IMR-90 (cell line): ENCODE data around the gene LYSMD2. TPM values are rescaled to one million over a fixed set of nuclear protein-coding genes. Genes with fewer than 3 reads are reported as not detected.

ENCODE experiments used
- ATAC-seq: fragments of 200-7000 bp; cut with Tn5 transposase; 2 replicates; pipeline ENCODE4 v1.9.1; 2020; ENCODE audit warnings: low read depth, mild to moderate bottlenecking, moderate library complexity
- BruUV-seq: library from RNA; stranded (reverse); fragments of 400-500 nt; replicated peaks from 2 replicates; lab custom pipeline; 2021; lab: Mats Ljungman, UMichigan
- CTCF ChIA-PET: fragments of 300-600 bp; formaldehyde crosslinking; extraction: SDS; loops from one replicate; lab custom pipeline; 2021; ENCODE audit warnings: antibody characterized with exemption; lab: Yijun Ruan, JAX
- POLR2A ChIA-PET: fragments of 300-600 bp; sonication (Branson Sonifier 250); formaldehyde crosslinking; loops from one replicate; lab custom pipeline; 2022; ENCODE audit warnings: antibody characterized with exemption; ENCODE audit not compliant: unreplicated experiment; lab: Charles Lee
- DNase-seq: peaks from one replicate; pipeline ENCODE4 v3.0.0; 2013
- H2AFZ ChIP-seq: replicated peaks from 2 replicates; pipeline ENCODE3; 2013; ENCODE audit warnings: low read length, mild to moderate bottlenecking; ENCODE audit not compliant: poor library complexity
- H2AK5ac ChIP-seq: 2 replicates; pipeline ENCODE4 v1.6.1; 2013; ENCODE audit warnings: low read depth, low read length, inconsistent platforms
- H2AK9ac ChIP-seq: replicated peaks from 2 replicates; pipeline ENCODE3; 2013; ENCODE audit warnings: mild to moderate bottlenecking, low read depth, low read length, moderate library complexity; ENCODE audit not compliant: poor library complexity
- H2BK120ac ChIP-seq: 2 replicates; pipeline ENCODE4 v1.6.1; 2013; ENCODE audit warnings: low read depth, low read length, inconsistent platforms
- H2BK15ac ChIP-seq: 3 replicates; pipeline ENCODE4 v1.6.1; 2013; ENCODE audit warnings: low read depth, low read length, inconsistent platforms
- H2BK20ac ChIP-seq: 2 replicates; pipeline ENCODE4 v1.6.1; 2013; ENCODE audit warnings: low read depth, mild to moderate bottlenecking, inconsistent platforms, low read length, moderate library complexity
- H2BK5ac ChIP-seq: 2 replicates; pipeline ENCODE4 v1.6.1; 2013; ENCODE audit warnings: mild to moderate bottlenecking, low read depth, low read length, inconsistent platforms; ENCODE audit not compliant: poor library complexity, severe bottlenecking
- H3K14ac ChIP-seq: replicated peaks from 2 replicates; pipeline ENCODE4 v1.6.1; 2013; ENCODE audit warnings: low read depth, low read length, inconsistent platforms
- H3K18ac ChIP-seq: 2 replicates; pipeline ENCODE4 v1.6.1; 2013; ENCODE audit warnings: low read depth, low read length, control low read depth
- H3K23ac ChIP-seq: 2 replicates; pipeline ENCODE4 v1.6.1; 2013; ENCODE audit warnings: low read depth, low read length, inconsistent platforms
- H3K27ac ChIP-seq: 2 replicates; pipeline ENCODE4 v1.5.1; 2013; ENCODE audit warnings: mild to moderate bottlenecking, control low read depth, low read length; ENCODE audit not compliant: insufficient read depth
- H3K27me3 ChIP-seq: 2 replicates; pipeline ENCODE4 v1.6.1; 2013; ENCODE audit warnings: low read length; ENCODE audit not compliant: control insufficient read depth, insufficient read depth
- H3K36me3 ChIP-seq: 2 replicates; pipeline ENCODE4 v1.6.1; 2013; ENCODE audit warnings: low read length, mixed read lengths; ENCODE audit not compliant: control insufficient read depth, insufficient read depth
- H3K4ac ChIP-seq: 2 replicates; pipeline ENCODE4 v1.6.1; 2013; ENCODE audit warnings: low read depth, low read length, inconsistent platforms
- H3K4me1 ChIP-seq: 2 replicates; pipeline ENCODE4 v1.6.1; 2013; ENCODE audit warnings: low read length, mixed read lengths; ENCODE audit not compliant: control insufficient read depth, insufficient read depth
- H3K4me2 ChIP-seq: 2 replicates; pipeline ENCODE4 v1.6.1; 2013; ENCODE audit warnings: low read depth, mild to moderate bottlenecking, control low read depth, low read length, moderate library complexity
- H3K4me3 ChIP-seq: 2 replicates; pipeline ENCODE4 v1.5.1; 2013; ENCODE audit warnings: low read depth, mild to moderate bottlenecking, control low read depth, low read length, moderate library complexity; ENCODE audit not compliant: insufficient read depth
- H3K56ac ChIP-seq: 2 replicates; pipeline ENCODE4 v1.6.1; 2013; ENCODE audit warnings: low read length, inconsistent platforms; ENCODE audit not compliant: insufficient read depth; ENCODE audit errors: extremely low read depth
- H3K79me1 ChIP-seq, 2 experiments: 2 replicates each; pipeline ENCODE4 v1.6.1; 2013; ENCODE audit warnings: low read length in 2 of 2, inconsistent platforms in 1 of 2, low read depth in 1 of 2
- H3K9ac ChIP-seq: 2 replicates; pipeline ENCODE4 v1.6.1; 2013; ENCODE audit warnings: low read depth, low read length, control low read depth
- H3K9me1 ChIP-seq: 2 replicates; pipeline ENCODE4 v1.6.1; 2013; ENCODE audit warnings: low read length, inconsistent platforms; ENCODE audit not compliant: insufficient read depth
- H3K9me3 ChIP-seq: 2 replicates; pipeline ENCODE4 v1.6.1; 2013; ENCODE audit warnings: low read length; ENCODE audit not compliant: control insufficient read depth, insufficient read depth
- H4K20me1 ChIP-seq: 2 replicates; pipeline ENCODE4 v1.6.1; 2013; ENCODE audit warnings: low read length, inconsistent platforms; ENCODE audit not compliant: insufficient read depth
- H4K5ac ChIP-seq: 2 replicates; pipeline ENCODE4 v1.6.1; 2013; ENCODE audit warnings: mild to moderate bottlenecking, low read depth, low read length, control low read depth
- H4K8ac ChIP-seq, 2 experiments: 2 replicates each; pipeline ENCODE4 v1.6.1; 2013; ENCODE audit warnings: low read depth in 2 of 2, low read length in 2 of 2, control low read depth in 1 of 2, inconsistent platforms in 1 of 2
- H4K91ac ChIP-seq: 2 replicates; pipeline ENCODE4 v1.6.1; 2013; ENCODE audit warnings: low read depth, low read length, inconsistent platforms; ENCODE audit not compliant: insufficient read depth
- BHLHE40 ChIP-seq: fragments of 150-350 bp; IDR thresholded peaks from 2 replicates; pipeline ENCODE4 v1.6.1; 2016; ENCODE audit warnings: mild to moderate bottlenecking, low read depth, low read length
- CEBPB ChIP-seq: IDR thresholded peaks from 2 replicates; pipeline ENCODE4 v1.6.1; 2012; ENCODE audit warnings: low read depth, low read length, improper control_type of control experiment
- CHD1 ChIP-seq: IDR thresholded peaks from 2 replicates; pipeline ENCODE4 v1.6.1; 2012; ENCODE audit warnings: low read depth, low read length, improper control_type of control experiment
- CTCF ChIP-seq: conservative IDR thresholded peaks from 2 replicates; pipeline ENCODE4 v1.5.1; 2012; ENCODE audit warnings: mild to moderate bottlenecking, low read depth, low read length, improper control_type of control experiment
- ELK1 ChIP-seq: fragments of 150-350 bp; IDR thresholded peaks from 2 replicates; pipeline ENCODE4 v1.6.1; 2016; ENCODE audit warnings: low read depth, mild to moderate bottlenecking, low read length, moderate library complexity, borderline replicate concordance
- FOS ChIP-seq: fragments of 150-350 bp; IDR thresholded peaks from 2 replicates; pipeline ENCODE4 v1.6.1; 2016; ENCODE audit warnings: low read depth, low read length
- MAFK ChIP-seq: IDR thresholded peaks from 2 replicates; pipeline ENCODE4 v1.6.1; 2012; ENCODE audit warnings: low read depth, low read length, improper control_type of control experiment
- MAZ ChIP-seq: IDR thresholded peaks from 2 replicates; pipeline ENCODE4 v1.6.1; 2012; ENCODE audit warnings: low read depth, mild to moderate bottlenecking, low read length, improper control_type of control experiment, moderate library complexity, borderline replicate concordance
- MXI1 ChIP-seq: IDR thresholded peaks from 2 replicates; pipeline ENCODE4 v1.6.1; 2012; ENCODE audit warnings: low read depth, mild to moderate bottlenecking, low read length, moderate library complexity, borderline replicate concordance
- NFE2L2 ChIP-seq: fragments of 150-350 bp; IDR thresholded peaks from 2 replicates; pipeline ENCODE4 v1.6.1; 2016; ENCODE audit warnings: low read depth, mild to moderate bottlenecking, low read length
- POLR2A ChIP-seq: IDR thresholded peaks from 2 replicates; pipeline ENCODE4 v1.6.1; 2012; ENCODE audit warnings: mild to moderate bottlenecking, low read depth, low read length
- RAD21 ChIP-seq: IDR thresholded peaks from 2 replicates; pipeline ENCODE4 v1.6.1; 2012; ENCODE audit warnings: low read length, improper control_type of control experiment
- RCOR1 ChIP-seq: IDR thresholded peaks from 2 replicates; pipeline ENCODE4 v1.6.1; 2012; ENCODE audit warnings: mild to moderate bottlenecking, low read length, improper control_type of control experiment; ENCODE audit not compliant: insufficient replicate concordance
- RFX5 ChIP-seq: IDR thresholded peaks from 2 replicates; pipeline ENCODE4 v1.8.0; 2012; ENCODE audit warnings: low read depth, mild to moderate bottlenecking, low read length, moderate library complexity
- SMC3 ChIP-seq: fragments of 150-350 bp; IDR thresholded peaks from 2 replicates; pipeline ENCODE4 v1.6.1; 2016; ENCODE audit warnings: low read depth, mild to moderate bottlenecking, antibody characterized with exemption, low read length, moderate library complexity
- USF2 ChIP-seq: fragments of 150-350 bp; IDR thresholded peaks from 2 replicates; pipeline ENCODE4 v1.6.1; 2017; ENCODE audit warnings: mild to moderate bottlenecking, antibody characterized with exemption, low read length, low read depth
- WGBS, 2 experiments: methylation state at CpG; one replicate each; pipeline versions ENCODE4 v1.1.5 to v1.1.7; 2013; ENCODE audit warnings: missing lambda C conversion rate in 2 of 2; ENCODE audit not compliant: insufficient read length in 1 of 2; ENCODE audit errors: extremely low coverage in 2 of 2; 5-methylcytosine and 5-hydroxymethylcytosine counted together
- dilution Hi-C: fragments of 300-500 bp; cut with HindIII; formaldehyde crosslinking; loops from one replicate; pipeline ENCODE4 v1.14.3; 2018; ENCODE audit warnings: low sequenced_read_pairs; ENCODE audit not compliant: unreplicated experiment
- in situ Hi-C: fragments of 300-500 bp; cut with MboI; formaldehyde crosslinking; loops from 3 replicates; pipeline ENCODE4 v1.14.3; 2019; ENCODE audit warnings: low sequenced_read_pairs, inconsistent platforms, mixed read lengths
- intact Hi-C: fragments of 100-400 bp; cut with micrococcal nuclease; formaldehyde crosslinking; loops from 2 replicates; pipeline ENCODE4 v1.10.0; 2022
- polyA plus RNA-seq, 3 experiments: library from polyadenylated mRNA; depleted of rRNA; stranded (reverse); fragments of >200 nt; gene quantifications; 2 replicates each; pipeline ENCODE4 v1.2.3, GENCODE V29; 2012; ENCODE audit warnings: low replicate concordance in 1 of 3
- total RNA-seq: library from RNA; depleted of rRNA; stranded (reverse); fragments of >200 nt; gene quantifications from 2 replicates; pipeline ENCODE4 v1.2.3, GENCODE V29; 2012

Gene LYSMD2
- total and polyA plus RNA-seq, 2 of the 4 experiments (the other 2 are of a cell fraction), result 5.9 to 6.0 TPM

GRCh38 chr15:51776952-51777569 lies 39.6 kb upstream of the LYSMD2 start:
- TF ChIP-seq BHLHE40 (no peak), MXI1 (no peak), CHD1 (no peak), MAFK (peak; percentile 33; the same call in 1 of the 2 replicates), SMC3 (peak; percentile 92), NFE2L2 (no peak), RAD21 (peak; percentile 71), CTCF (peak; percentile 72), CEBPB (peak; percentile 70), ELK1 (no peak), MAZ (no peak), USF2 (no peak), FOS (no peak), RFX5 (no peak), POLR2A (no peak), RCOR1 (no peak)
- POLR2A ChIA-PET, result no interaction called here

More at GRCh38 chr15:51776952-51777569, 39.6 kb upstream of the LYSMD2 start:
- Histone ChIP-seq H4K5ac (no peak overlapping the region), H3K4me3 (no peak overlapping the region), H3K56ac (no peak overlapping the region), H3K79me1 (no peaks in the 10 kb centered on the region), H3K18ac (no peak overlapping the region), H3K9me3 (no peaks in the 10 kb centered on the region), H3K9me1 (no peaks in the 10 kb centered on the region; the same call in 1 of the 2 replicates), H2BK5ac (no peak overlapping the region), H3K4ac (no peak overlapping the region), H2AFZ (no peak overlapping the region), H3K4me2 (no peak overlapping the region), H3K27me3 (no peaks in the 10 kb centered on the region), H3K4me1 (no peaks in the 10 kb centered on the region), H2AK9ac (no peak overlapping the region), H3K9ac (no peak overlapping the region), H4K20me1 (no peaks in the 10 kb centered on the region), H2AK5ac (no peak overlapping the region), H3K23ac (no peak overlapping the region), H4K8ac (no peak overlapping the region), H3K14ac (no peak overlapping the region), H3K36me3 (peaks cover 8% of the 10 kb centered on the region; the same call in 1 of the 2 replicates), H2BK120ac (no peak overlapping the region), H2BK20ac (no peak overlapping the region), H2BK15ac (no peak overlapping the region), H3K27ac (no peak overlapping the region), H4K91ac (no peak overlapping the region)
- intact Hi-C loops (loop anchor here (1.0 to 5.0 kb wide), 2 partner anchors 127 to 240 kb away; no protein-coding TSS in a partner anchor), dilution Hi-C loops (no loop called here), in situ Hi-C loops (no loop called here)
- BruUV-seq, result no TSS peak
- DNase-seq, result peak; percentile 77
- no CpG with 5 or more reads among the region's 6 CpGs for WGBS, 2 experiments
- CTCF ChIA-PET, result interaction anchor here (0.6 to 5.4 kb wide), 25 partner anchors 9 to 240 kb away, joined by 3 to 72 read pairs (median 4); partner anchors contain the start of gene LYSMD2
- peak; percentile 87 for ATAC-seq
